Endothelial cell of umbilical vein (primary cell): ENCODE results near the gene ASAP2. TPM values are rescaled to one million over a fixed set of nuclear protein-coding genes. Genes with fewer than 3 reads are reported as not detected.

ENCODE experiments used
- BruUV-seq: library from RNA; stranded (reverse); fragments of 400-500 nt; replicated peaks from 2 replicates; lab custom pipeline; 2021; lab: Mats Ljungman, UMichigan
- CTCF ChIA-PET: fragments of 300-600, 350-600 bp; sonication (Branson Sonifier 250); formaldehyde crosslinking; loops from one replicate; lab custom pipeline; 2021; ENCODE audit warnings: antibody characterized with exemption, inconsistent platforms; lab: Charles Lee
- POLR2A ChIA-PET: fragments of 300-600, 350-600 bp; sonication (Branson Sonifier 250); formaldehyde crosslinking; loops from one replicate; lab custom pipeline; 2021; ENCODE audit warnings: antibody characterized with exemption, inconsistent platforms; lab: Charles Lee
- DNase-seq: peaks from one replicate; pipeline ENCODE4 v3.0.0-alpha.2; 2011; ENCODE audit warnings: low read depth, low spot score
- FAIRE-seq: peaks from 2 replicates; lab custom pipeline; 2011; peaks lifted over from hg19 to GRCh38; lab: Jason Lieb, UNC
- H2AFZ ChIP-seq: 2 replicates; pipeline ENCODE4 v1.6.0; 2012; ENCODE audit warnings: low read depth, low read length, control low read depth, inconsistent platforms
- H3K27ac ChIP-seq: 2 replicates; pipeline ENCODE4 v1.5.1; 2011; ENCODE audit warnings: low read depth, mild to moderate bottlenecking, control low read depth, low read length, moderate library complexity; ENCODE audit not compliant: insufficient read depth
- H3K27me3 ChIP-seq, 2 experiments: 2 replicates each; pipeline versions ENCODE4 v1.6.0 to v1.6.1; 2011; ENCODE audit warnings: low read length in 2 of 2, mixed read lengths in 1 of 2; ENCODE audit not compliant: control insufficient read depth in 2 of 2, insufficient read depth in 2 of 2
- H3K36me3 ChIP-seq, 2 experiments: 2 replicates in 1 of 2; 3 replicates in 1 of 2; pipeline ENCODE4 v1.5.1; 2011; ENCODE audit warnings: low read length in 2 of 2, mild to moderate bottlenecking in 1 of 2, moderate library complexity in 1 of 2; ENCODE audit not compliant: control insufficient read depth in 2 of 2, insufficient read depth in 2 of 2; ENCODE audit errors: extremely low read depth in 1 of 2
- H3K4me1 ChIP-seq: 3 replicates; pipeline ENCODE4 v1.5.1; 2011; ENCODE audit warnings: mild to moderate bottlenecking, low read length; ENCODE audit not compliant: control insufficient read depth, insufficient read depth; ENCODE audit errors: extremely low read depth
- H3K4me2 ChIP-seq: 2 replicates; pipeline ENCODE4 v1.6.1; 2011; ENCODE audit warnings: low read length, control low read depth, mixed read lengths; ENCODE audit not compliant: insufficient read depth
- H3K4me3 ChIP-seq, 3 experiments: fragments of 200-600 bp in 1 of 3; sonication (generic), shearing (Covaris generic) in 1 of 3; replicated peaks in 1 of 3; 2 replicates each; pipeline ENCODE4 v1.5.1; 2011 to 2016; ENCODE audit warnings: control low read depth in 3 of 3, low read length in 3 of 3, mild to moderate bottlenecking in 2 of 3, inconsistent platforms in 1 of 3, low read depth in 1 of 3, moderate library complexity in 1 of 3; ENCODE audit not compliant: insufficient read depth in 1 of 3
- H3K79me2 ChIP-seq: 2 replicates; pipeline ENCODE4 v1.6.0; 2012; ENCODE audit warnings: low read length, inconsistent platforms; ENCODE audit not compliant: control insufficient read depth, insufficient read depth
- H3K9ac ChIP-seq: replicated peaks from 2 replicates; pipeline ENCODE3; 2011; ENCODE audit warnings: low read length, control low read depth; ENCODE audit not compliant: insufficient read depth; ENCODE audit errors: extremely low read depth
- H3K9me1 ChIP-seq: replicated peaks from 3 replicates; pipeline ENCODE4 v1.6.0; 2011; ENCODE audit warnings: mild to moderate bottlenecking, low read length; ENCODE audit not compliant: control insufficient read depth, insufficient read depth; ENCODE audit errors: extremely low read depth
- H3K9me3 ChIP-seq: replicated peaks from 2 replicates; pipeline ENCODE4 v1.5.1; 2012; ENCODE audit warnings: low read length, inconsistent platforms; ENCODE audit not compliant: control insufficient read depth, insufficient read depth
- H4K20me1 ChIP-seq: replicated peaks from 2 replicates; pipeline ENCODE3; 2011; ENCODE audit warnings: mild to moderate bottlenecking, low read length; ENCODE audit not compliant: control insufficient read depth, insufficient read depth; ENCODE audit errors: extremely low read depth
- CTCF ChIP-seq, 2 donors: IDR thresholded peaks; 1 replicate in 1 of 2; 2 replicates in 1 of 2; pipeline ENCODE4 v1.5.1; 2011; ENCODE audit warnings: low read length in 2 of 2, mild to moderate bottlenecking in 2 of 2, moderate library complexity in 2 of 2, control low read depth in 1 of 2, inconsistent platforms in 1 of 2, low read depth in 1 of 2; ENCODE audit not compliant: insufficient read depth in 1 of 2; ENCODE audit errors: extremely low read depth in 1 of 2
- EZH2 ChIP-seq: IDR thresholded peaks from 2 replicates; pipeline ENCODE4 v1.6.1; 2012; ENCODE audit warnings: borderline replicate concordance, low read depth, mild to moderate bottlenecking, moderate library complexity, low read length, inconsistent platforms; ENCODE audit not compliant: severe bottlenecking
- FOS ChIP-seq: IDR thresholded peaks from 2 replicates; pipeline ENCODE4 v1.6.1; 2011; ENCODE audit warnings: mild to moderate bottlenecking, low read length, moderate library complexity, borderline replicate concordance; ENCODE audit not compliant: insufficient read depth
- GATA2 ChIP-seq: IDR thresholded peaks from 2 replicates; pipeline ENCODE4 v1.7.0; 2011; ENCODE audit warnings: low read depth, mild to moderate bottlenecking, moderate library complexity, mixed read lengths, low read length; ENCODE audit not compliant: insufficient read length, insufficient read depth
- JUN ChIP-seq: IDR thresholded peaks from 2 replicates; pipeline ENCODE4 v1.6.1; 2011; ENCODE audit warnings: borderline replicate concordance, low read depth; ENCODE audit not compliant: insufficient read length, insufficient read depth
- MAX ChIP-seq: IDR thresholded peaks from 2 replicates; pipeline ENCODE4 v1.6.1; 2011; ENCODE audit not compliant: insufficient read depth, insufficient read length
- MYC ChIP-seq: IDR thresholded peaks from one replicate; pipeline ENCODE4 v1.6.1; 2011; ENCODE audit warnings: mild to moderate bottlenecking, low read depth, low read length
- POLR2A ChIP-seq: IDR thresholded peaks from 2 replicates; pipeline ENCODE4 v1.6.1; 2012; ENCODE audit warnings: low read depth, mild to moderate bottlenecking, control low read depth, low read length
- POLR2AphosphoS5 ChIP-seq: IDR thresholded peaks from 2 replicates; pipeline ENCODE4 v1.6.1; 2012; ENCODE audit warnings: low read depth, mild to moderate bottlenecking, control low read depth, low read length, moderate library complexity; ENCODE audit not compliant: insufficient read depth
- dilution Hi-C: fragments of 300-500 bp; cut with MboI; formaldehyde crosslinking; loops from one replicate; pipeline ENCODE4 v1.15.0; 2019; ENCODE audit warnings: low sequenced_read_pairs; ENCODE audit not compliant: extremely low pct_ligation_motif_present
- intact Hi-C: fragments of 100-400 bp; cut with micrococcal nuclease; formaldehyde crosslinking; loops from one replicate; pipeline ENCODE4 v1.10.0; 2022
- polyA plus RNA-seq, 4 experiments: library from polyadenylated mRNA; depleted of rRNA in 3 of 4; stranded (reverse) in 3 of 4; unstranded in 1 of 4; fragments of >200 nt; gene quantifications; 2 replicates each; pipeline versions ENCODE4 v1.2.1 to v1.2.3, GENCODE V29; 2011 to 2012; ENCODE audit warnings: missing spikeins in 1 of 4
- total RNA-seq: library from RNA; stranded (reverse); gene quantifications from 2 replicates; pipeline ENCODE4 v1.2.3, GENCODE V29; 2021

The ASAP2 gene
- total and polyA plus RNA-seq, 2 donors (not counting 3 experiments of a cell fraction or from before 2014, with no cell fraction given) = 31.1 to 79.2 TPM

- no peak overlapping the region for H3K4me3 ChIP-seq
- H2AFZ ChIP-seq = no peak overlapping the region
- peaks cover 94% of the 10 kb centered on the region for H3K79me2 ChIP-seq
- peaks cover 43% of the 10 kb centered on the region for H3K4me1 ChIP-seq
- FAIRE-seq (no peak), DNase-seq (peak; percentile 44)
- CTCF ChIA-PET = no interaction called here
- dilution Hi-C loops = no loop called here
- H3K27me3 ChIP-seq = no peaks in the 10 kb centered on the region
- TF ChIP-seq JUN (no peak), FOS (no peak), EZH2 (no peak), MAX (no peak), POLR2AphosphoS5 (no peak), CTCF (IDR thresholded peaks at IDR 0.05; ENCODE audit: extremely low read depth in 1 of 2, insufficient read depth in 1 of 2, low read depth in 1 of 2, low read length in 2 of 2) (no peak), MYC (no peak), POLR2A (no peak), GATA2 (no peak)
- BruUV-seq = no TSS peak
- intact Hi-C loops = loop anchor here (1.0 kb wide), 2 partner anchors 8 to 23 kb away; no protein-coding TSS in a partner anchor
- no peak overlapping the region for H3K4me2 ChIP-seq
- no peak overlapping the region for H3K9ac ChIP-seq
- peaks cover 2% of the 10 kb centered on the region for H4K20me1 ChIP-seq
- no peaks in the 10 kb centered on the region for H3K36me3 ChIP-seq
- no peaks in the 10 kb centered on the region for H3K9me3 ChIP-seq
- H3K27ac ChIP-seq = peak overlapping the region; percentile 21
- no peaks in the 10 kb centered on the region for H3K9me1 ChIP-seq
- POLR2A ChIA-PET = interaction anchor here (0.8 kb wide), 1 partner anchor 56 kb away, joined by 3 read pairs; no protein-coding TSS in a partner anchor
Observed at GRCh38 chr2:9211496-9211895, 4.9 kb downstream of the ASAP2 start.
